Ishikawa (cell line): ENCODE measurements around the gene RHBDD1.

ENCODE experiments used
- CREB1 ChIP-seq: IDR thresholded peaks from 2 replicates; pipeline ENCODE4 v1.6.1; 2012; ENCODE audit warnings: low read depth
- EP300 ChIP-seq: IDR thresholded peaks from 2 replicates; pipeline ENCODE4 v1.6.1; 2012; ENCODE audit warnings: borderline replicate concordance
- FOXM1 ChIP-seq: IDR thresholded peaks from 2 replicates; pipeline ENCODE4 v1.6.1; 2012; ENCODE audit warnings: low read depth, borderline replicate concordance
- MAX ChIP-seq: IDR thresholded peaks from 2 replicates; pipeline ENCODE4 v1.6.1; 2012
- NFIC ChIP-seq: IDR thresholded peaks from 2 replicates; pipeline ENCODE4 v1.6.1; 2012
- RAD21 ChIP-seq: IDR thresholded peaks from 2 replicates; pipeline ENCODE4 v1.6.1; 2012; ENCODE audit warnings: low read depth
- REST ChIP-seq: IDR thresholded peaks from 2 replicates; pipeline ENCODE4 v1.6.1; 2012; ENCODE audit warnings: low read depth, mild to moderate bottlenecking
- TAF1 ChIP-seq: IDR thresholded peaks from 2 replicates; pipeline ENCODE4 v1.6.1; 2012; ENCODE audit warnings: low read depth, mild to moderate bottlenecking
- TEAD4 ChIP-seq: IDR thresholded peaks from 2 replicates; pipeline ENCODE4 v1.6.1; 2012

- TF ChIP-seq MAX (no peak), TAF1 (no peak), FOXM1 (no peak), RAD21 (no peak), EP300 (no peak), REST (no peak), TEAD4 (peak; percentile 49), NFIC (no peak), CREB1 (no peak)
Measured at GRCh38 chr2:226963528-226963927, 127.7 kb downstream of the RHBDD1 start.
